GM12878 (cell line): ENCODE measurements around the gene EN1. TPM values are rescaled to one million over a fixed set of nuclear protein-coding genes. Genes with fewer than 3 reads are reported as not detected.

ENCODE experiments used
- ATAC-seq: fragments of 200-7000 bp; cut with Tn5 transposase; 3 replicates; pipeline ENCODE4 v1.9.1; 2020; ENCODE audit warnings: mild to moderate bottlenecking, moderate library complexity
- BruUV-seq: library from RNA; stranded (reverse); fragments of 400-500 nt; replicated peaks from 2 replicates; lab custom pipeline; 2021; lab: Mats Ljungman, UMichigan
- CTCF ChIA-PET: fragments of 300-600 bp; sonication (Branson Sonifier 250); formaldehyde crosslinking; extraction: SDS; loops from one replicate; lab custom pipeline; 2021; ENCODE audit warnings: inconsistent platforms; lab: Yijun Ruan, JAX
- POLR2A ChIA-PET: fragments of 350-600 bp; formaldehyde crosslinking; extraction: SDS; loops from one replicate; lab custom pipeline; 2021; ENCODE audit warnings: inconsistent platforms; lab: Charles Lee
- RAD21 ChIA-PET: fragments of 300-600 bp; sonication (Branson Sonifier 250); formaldehyde crosslinking; loops from one replicate; lab custom pipeline; 2023; ENCODE audit warnings: antibody characterized with exemption; ENCODE audit not compliant: unreplicated experiment; lab: Charles Lee
- SMC1A ChIA-PET: fragments of 300-600 bp; sonication (Branson Sonifier 250); formaldehyde crosslinking; loops from one replicate; lab custom pipeline; 2023; ENCODE audit not compliant: unreplicated experiment, uncharacterized antibody; lab: Charles Lee
- DNase-seq: peaks from one replicate; pipeline ENCODE4 v3.0.0-alpha.2; 2011; ENCODE audit warnings: low read depth, low spot score
- FAIRE-seq: peaks from 3 replicates; lab custom pipeline; 2011; peaks lifted over from hg19 to GRCh38; lab: Jason Lieb, UNC
- H2AFZ ChIP-seq: 2 replicates; pipeline ENCODE4 v1.6.0; 2011; ENCODE audit warnings: low read depth, low read length, control low read depth; ENCODE audit not compliant: control insufficient read depth
- H3K27ac ChIP-seq: 2 replicates; pipeline ENCODE4 v1.5.1; 2011; ENCODE audit warnings: control low read depth; ENCODE audit not compliant: control insufficient read depth, insufficient read depth
- H3K27me3 ChIP-seq, 2 experiments: replicated peaks in 1 of 2; 2 replicates each; pipeline versions ENCODE4 v1.6.0 to v1.6.1; 2011; ENCODE audit warnings: low read length in 1 of 2; ENCODE audit not compliant: control insufficient read depth in 2 of 2, insufficient read depth in 2 of 2
- H3K36me3 ChIP-seq, 2 experiments: 2 replicates each; pipeline ENCODE4 v1.5.1; 2011; ENCODE audit warnings: low read length in 1 of 2; ENCODE audit not compliant: control insufficient read depth in 2 of 2, insufficient read depth in 2 of 2
- H3K4me1 ChIP-seq: 2 replicates; pipeline ENCODE4 v1.6.1; 2011; ENCODE audit warnings: mild to moderate bottlenecking, low read length, moderate library complexity, mixed read lengths; ENCODE audit not compliant: control insufficient read depth, insufficient read depth
- H3K4me2 ChIP-seq: 2 replicates; pipeline ENCODE4 v1.6.0; 2011; ENCODE audit warnings: control low read depth; ENCODE audit not compliant: control insufficient read depth, insufficient read depth
- H3K4me3 ChIP-seq: fragments of 200-600 bp; sonication (generic); 2 replicates; pipeline ENCODE4 v1.5.1; 2016
- H3K79me2 ChIP-seq: 2 replicates; pipeline ENCODE4 v1.6.0; 2011; ENCODE audit warnings: low read length; ENCODE audit not compliant: control insufficient read depth, insufficient read depth
- H3K9ac ChIP-seq: 2 replicates; pipeline ENCODE4 v1.8.0; 2011; ENCODE audit warnings: low read length, control low read depth, mixed read lengths; ENCODE audit not compliant: control insufficient read depth, insufficient read depth
- H3K9me3 ChIP-seq: replicated peaks from 3 replicates; pipeline ENCODE4 v1.5.1; 2011; ENCODE audit warnings: mild to moderate bottlenecking, low read length; ENCODE audit not compliant: control insufficient read depth, insufficient read depth
- H4K20me1 ChIP-seq: 2 replicates; pipeline ENCODE4 v1.6.0; 2011; ENCODE audit not compliant: control insufficient read depth, insufficient read depth
- BCL11A ChIP-seq: IDR thresholded peaks from 2 replicates; pipeline ENCODE4 v1.6.1; 2011; ENCODE audit warnings: low read depth, low read length
- CBX5 ChIP-seq: sonication (generic); IDR thresholded peaks from 2 replicates; pipeline ENCODE4 v1.6.1; 2016; ENCODE audit warnings: low read depth, moderate library complexity, mild to moderate bottlenecking, inconsistent platforms
- ETV6 ChIP-seq, 2 experiments: fragments of 450-650 bp in 1 of 2; IDR thresholded peaks in 1 of 2; conservative IDR thresholded peaks in 1 of 2; 2 replicates each; pipeline ENCODE4 v1.6.1; 2014; ENCODE audit warnings: antibody characterized with exemption in 1 of 2, borderline replicate concordance in 1 of 2, low read depth in 1 of 2, mild to moderate bottlenecking in 1 of 2, moderate library complexity in 1 of 2
- IRF3 ChIP-seq: fragments of 450-650 bp; IDR thresholded peaks from 2 replicates; pipeline ENCODE4 v1.6.1; 2014; ENCODE audit warnings: mild to moderate bottlenecking
- JUND ChIP-seq: IDR thresholded peaks from 2 replicates; pipeline ENCODE4 v1.6.1; 2012; ENCODE audit warnings: low read depth, mild to moderate bottlenecking, low read length, improper control_type of control experiment, moderate library complexity
- MTA2 ChIP-seq: fragments of 450-650 bp; IDR thresholded peaks from 2 replicates; pipeline ENCODE4 v1.6.1; 2016; ENCODE audit warnings: low read depth, mild to moderate bottlenecking, moderate library complexity
- NFXL1 ChIP-seq: fragments of 450-650 bp; IDR thresholded peaks from 2 replicates; pipeline ENCODE4 v1.6.1; 2017; ENCODE audit warnings: antibody characterized with exemption, mild to moderate bottlenecking, borderline replicate concordance
- NFYA ChIP-seq: IDR thresholded peaks from 2 replicates; pipeline ENCODE4 v1.6.1; 2011; ENCODE audit warnings: low read depth, mild to moderate bottlenecking, low read length, improper control_type of control experiment, borderline replicate concordance
- PBX3 ChIP-seq: IDR thresholded peaks from 2 replicates; pipeline ENCODE4 v1.6.1; 2011; ENCODE audit warnings: mild to moderate bottlenecking, low read depth, low read length, moderate library complexity; ENCODE audit not compliant: insufficient replicate concordance
- POLR2AphosphoS5 ChIP-seq: IDR thresholded peaks from 2 replicates; pipeline ENCODE4 v1.6.1; 2011; ENCODE audit warnings: mild to moderate bottlenecking, low read length, inconsistent platforms
- RAD21 ChIP-seq: IDR thresholded peaks from 2 replicates; pipeline ENCODE4 v1.6.1; 2011; ENCODE audit warnings: mild to moderate bottlenecking, low read depth, low read length, moderate library complexity; ENCODE audit not compliant: insufficient read depth
- RFX5 ChIP-seq: IDR thresholded peaks from 2 replicates; pipeline ENCODE4 v1.6.1; 2011; ENCODE audit warnings: low read depth, low read length, improper control_type of control experiment
- ZSCAN29 ChIP-seq: fragments of 450-650 bp; IDR thresholded peaks from 2 replicates; pipeline ENCODE4 v1.6.1; 2017; ENCODE audit warnings: mild to moderate bottlenecking, moderate library complexity
- ZZZ3 ChIP-seq: IDR thresholded peaks from 2 replicates; pipeline ENCODE4 v1.6.1; 2011; ENCODE audit warnings: low read depth; ENCODE audit not compliant: control insufficient read depth, insufficient read length
- WGBS: methylation state at CpG from one replicate; pipeline ENCODE4 v1.1.6; 2016; ENCODE audit warnings: low lambda C conversion rate; ENCODE audit not compliant: insufficient replicate concordance, insufficient coverage; ENCODE audit errors: missing lambda C conversion rate; 5-methylcytosine and 5-hydroxymethylcytosine counted together
- in situ Hi-C: fragments of 300-500 bp; cut with MboI; formaldehyde crosslinking; loops from 9 replicates; pipeline ENCODE4 v1.14.3; 2018; ENCODE audit warnings: mixed read lengths
- intact Hi-C: fragments of 100-400 bp; cut with micrococcal nuclease; formaldehyde crosslinking; loops from one replicate; pipeline ENCODE4 v1.14.2; 2022; ENCODE audit not compliant: unreplicated experiment
- polyA plus RNA-seq, 11 experiments: library from polyadenylated mRNA; depleted of rRNA in 4 of 11; unstranded in 6 of 11; stranded (reverse) in 5 of 11; fragments of >200 nt; fragmentation: Nextera tagmentation in 4 of 11; fragmentation: Illumina TruSeq in 1 of 11; extraction: Ambion mirVana in 4 of 11; extraction: Trizol in 1 of 11; gene quantifications; 1 replicate in 1 of 11; 2 replicates in 10 of 11; pipeline versions ENCODE4 v1.2.1 to v1.2.3, GENCODE V29; 2011 to 2016; ENCODE audit warnings: inconsistent platforms in 2 of 11, missing spikeins in 2 of 11, low read depth in 1 of 11
- total RNA-seq, 4 experiments: library from RNA; depleted of rRNA in 3 of 4; stranded (reverse); fragments of >200 nt in 3 of 4; fragmentation: Illumina TruSeq in 1 of 4; extraction: Trizol in 1 of 4; gene quantifications; 2 replicates each; pipeline versions ENCODE4 v1.2.1 to v1.2.3, GENCODE V29; 2013 to 2021
- TF ChIP-seq, protein P1 (sequence below): fragments of 450-650 bp; IDR thresholded peaks from 2 replicates; pipeline ENCODE4 v1.6.1; 2017; ENCODE audit warnings: mild to moderate bottlenecking, low read depth, inconsistent platforms; ENCODE audit not compliant: poor library complexity, severe bottlenecking
- TF ChIP-seq, protein P2 (sequence below): fragments of 450-650 bp; formaldehyde crosslinking; IDR thresholded peaks from 2 replicates; pipeline ENCODE4 v1.4.0; 2020; ENCODE audit warnings: mild to moderate bottlenecking, moderate library complexity

Gene EN1
- total and polyA plus RNA-seq, 10 of the 15 experiments (the other 5 are each of a cell fraction or from before 2014, with no cell fraction given) = not detected

DNA sequence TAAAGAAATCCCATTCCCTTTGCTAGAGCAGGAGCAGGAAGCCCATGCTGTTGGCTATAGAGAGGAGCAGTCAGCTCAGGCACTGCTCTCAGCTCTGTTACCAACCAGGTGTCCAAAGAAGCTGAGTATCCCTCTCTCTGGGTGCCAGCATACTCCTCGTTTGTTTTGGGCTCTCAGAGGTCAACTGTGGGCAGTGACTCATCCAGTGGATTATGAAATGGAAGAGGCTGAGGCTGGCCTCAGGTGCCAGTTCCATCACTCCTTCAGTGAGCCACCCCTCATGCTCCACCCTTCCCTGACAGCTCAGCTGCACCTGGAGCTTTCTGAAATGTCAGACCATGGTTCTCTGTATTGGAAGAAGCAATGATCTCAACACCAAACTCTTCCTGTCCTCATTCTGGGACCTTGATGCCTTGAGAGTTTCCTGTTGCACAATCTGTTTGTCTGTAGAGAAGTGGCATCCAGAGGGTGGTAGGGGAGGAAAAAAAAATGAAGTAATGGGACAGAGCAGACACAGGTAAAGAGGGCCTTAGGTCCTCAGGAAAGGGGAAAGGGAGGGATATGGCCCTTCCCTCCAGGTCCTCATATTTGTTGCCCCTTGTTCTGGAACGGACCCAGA lies 31.2 kb upstream of the EN1 start (continued):
- TF ChIP-seq, protein P1, sequence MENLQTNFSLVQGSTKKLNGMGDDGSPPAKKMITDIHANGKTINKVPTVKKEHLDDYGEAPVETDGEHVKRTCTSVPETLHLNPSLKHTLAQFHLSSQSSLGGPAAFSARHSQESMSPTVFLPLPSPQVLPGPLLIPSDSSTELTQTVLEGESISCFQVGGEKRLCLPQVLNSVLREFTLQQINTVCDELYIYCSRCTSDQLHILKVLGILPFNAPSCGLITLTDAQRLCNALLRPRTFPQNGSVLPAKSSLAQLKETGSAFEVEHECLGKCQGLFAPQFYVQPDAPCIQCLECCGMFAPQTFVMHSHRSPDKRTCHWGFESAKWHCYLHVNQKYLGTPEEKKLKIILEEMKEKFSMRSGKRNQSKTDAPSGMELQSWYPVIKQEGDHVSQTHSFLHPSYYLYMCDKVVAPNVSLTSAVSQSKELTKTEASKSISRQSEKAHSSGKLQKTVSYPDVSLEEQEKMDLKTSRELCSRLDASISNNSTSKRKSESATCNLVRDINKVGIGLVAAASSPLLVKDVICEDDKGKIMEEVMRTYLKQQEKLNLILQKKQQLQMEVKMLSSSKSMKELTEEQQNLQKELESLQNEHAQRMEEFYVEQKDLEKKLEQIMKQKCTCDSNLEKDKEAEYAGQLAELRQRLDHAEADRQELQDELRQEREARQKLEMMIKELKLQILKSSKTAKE = no peak
- TF ChIP-seq NFYA (no peak), ETV6 (conservative IDR thresholded peaks at IDR 0.05 in 1 of 2, IDR thresholded peaks at IDR 0.05 in 1 of 2; ENCODE audit: borderline replicate concordance in 1 of 2, low read depth in 1 of 2) (no peak), RAD21 (no peak), ZSCAN29 (no peak), ZZZ3 (no peak), IRF3 (no peak), RFX5 (no peak), CBX5 (no peak)

DNA sequence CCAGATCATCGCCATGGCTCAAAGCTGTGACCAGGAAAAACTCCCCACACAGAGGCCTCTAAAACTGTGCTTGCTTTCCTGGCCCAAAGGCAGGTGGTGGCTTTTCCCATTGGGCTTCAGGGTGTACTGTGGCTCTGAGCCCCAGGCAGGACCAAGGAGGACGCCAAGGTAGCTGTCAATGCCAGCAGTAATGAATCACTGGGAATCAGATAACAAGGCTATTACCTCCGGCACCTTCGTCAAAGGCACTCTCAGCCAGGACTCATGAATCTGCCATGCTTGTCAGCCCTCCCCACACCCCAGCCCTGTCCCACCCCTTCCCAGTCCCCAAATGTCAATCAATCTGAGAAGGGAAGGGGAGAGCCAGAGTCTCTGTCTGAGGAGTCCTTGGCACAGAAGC lies 27.9 kb upstream of the EN1 start:
- BruUV-seq = no TSS peak
- H3K4me2 ChIP-seq = no peak overlapping the region
- DNase-seq = no peak
- no peak overlapping the region for H2AFZ ChIP-seq
- ChIA-PET CTCF (no interaction called here), RAD21 (no interaction called here), POLR2A (no interaction called here), SMC1A (no interaction called here)
- in situ Hi-C loops (no loop called here), intact Hi-C loops (no loop called here)
- no peak overlapping the region for H3K4me3 ChIP-seq
- H4K20me1 ChIP-seq = no peaks in the 10 kb centered on the region
- H3K9me3 ChIP-seq = no peaks in the 10 kb centered on the region
- H3K9ac ChIP-seq = no peak overlapping the region
- no peaks in the 10 kb centered on the region for H3K4me1 ChIP-seq
- FAIRE-seq = no peak
- H3K79me2 ChIP-seq = no peaks in the 10 kb centered on the region
- no peak for ATAC-seq
- H3K27me3 ChIP-seq = no peaks in the 10 kb centered on the region; a peak in 1 of 4 replicates
- 44% methylated on average over 4 of the region's 4 CpGs for WGBS
- no peaks in the 10 kb centered on the region for H3K36me3 ChIP-seq
- H3K27ac ChIP-seq = no peak overlapping the region
- TF ChIP-seq JUND (no peak), BCL11A (no peak), MTA2 (no peak), PBX3 (no peak), POLR2AphosphoS5 (no peak), NFXL1 (no peak)
- TF ChIP-seq, protein P2, sequence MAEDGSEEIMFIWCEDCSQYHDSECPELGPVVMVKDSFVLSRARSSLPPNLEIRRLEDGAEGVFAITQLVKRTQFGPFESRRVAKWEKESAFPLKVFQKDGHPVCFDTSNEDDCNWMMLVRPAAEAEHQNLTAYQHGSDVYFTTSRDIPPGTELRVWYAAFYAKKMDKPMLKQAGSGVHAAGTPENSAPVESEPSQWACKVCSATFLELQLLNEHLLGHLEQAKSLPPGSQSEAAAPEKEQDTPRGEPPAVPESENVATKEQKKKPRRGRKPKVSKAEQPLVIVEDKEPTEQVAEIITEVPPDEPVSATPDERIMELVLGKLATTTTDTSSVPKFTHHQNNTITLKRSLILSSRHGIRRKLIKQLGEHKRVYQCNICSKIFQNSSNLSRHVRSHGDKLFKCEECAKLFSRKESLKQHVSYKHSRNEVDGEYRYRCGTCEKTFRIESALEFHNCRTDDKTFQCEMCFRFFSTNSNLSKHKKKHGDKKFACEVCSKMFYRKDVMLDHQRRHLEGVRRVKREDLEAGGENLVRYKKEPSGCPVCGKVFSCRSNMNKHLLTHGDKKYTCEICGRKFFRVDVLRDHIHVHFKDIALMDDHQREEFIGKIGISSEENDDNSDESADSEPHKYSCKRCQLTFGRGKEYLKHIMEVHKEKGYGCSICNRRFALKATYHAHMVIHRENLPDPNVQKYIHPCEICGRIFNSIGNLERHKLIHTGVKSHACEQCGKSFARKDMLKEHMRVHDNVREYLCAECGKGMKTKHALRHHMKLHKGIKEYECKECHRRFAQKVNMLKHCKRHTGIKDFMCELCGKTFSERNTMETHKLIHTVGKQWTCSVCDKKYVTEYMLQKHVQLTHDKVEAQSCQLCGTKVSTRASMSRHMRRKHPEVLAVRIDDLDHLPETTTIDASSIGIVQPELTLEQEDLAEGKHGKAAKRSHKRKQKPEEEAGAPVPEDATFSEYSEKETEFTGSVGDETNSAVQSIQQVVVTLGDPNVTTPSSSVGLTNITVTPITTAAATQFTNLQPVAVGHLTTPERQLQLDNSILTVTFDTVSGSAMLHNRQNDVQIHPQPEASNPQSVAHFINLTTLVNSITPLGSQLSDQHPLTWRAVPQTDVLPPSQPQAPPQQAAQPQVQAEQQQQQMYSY (CRISPR knock-in tag) = no peak
